ENCODE data around the gene TJP2. TPM values are rescaled to one million over a fixed set of nuclear protein-coding genes. Genes with fewer than 3 reads are reported as not detected.

The TJP2 gene
- total RNA-seq, 1 experiment from 2014 or later: 106 TPM

DNA sequence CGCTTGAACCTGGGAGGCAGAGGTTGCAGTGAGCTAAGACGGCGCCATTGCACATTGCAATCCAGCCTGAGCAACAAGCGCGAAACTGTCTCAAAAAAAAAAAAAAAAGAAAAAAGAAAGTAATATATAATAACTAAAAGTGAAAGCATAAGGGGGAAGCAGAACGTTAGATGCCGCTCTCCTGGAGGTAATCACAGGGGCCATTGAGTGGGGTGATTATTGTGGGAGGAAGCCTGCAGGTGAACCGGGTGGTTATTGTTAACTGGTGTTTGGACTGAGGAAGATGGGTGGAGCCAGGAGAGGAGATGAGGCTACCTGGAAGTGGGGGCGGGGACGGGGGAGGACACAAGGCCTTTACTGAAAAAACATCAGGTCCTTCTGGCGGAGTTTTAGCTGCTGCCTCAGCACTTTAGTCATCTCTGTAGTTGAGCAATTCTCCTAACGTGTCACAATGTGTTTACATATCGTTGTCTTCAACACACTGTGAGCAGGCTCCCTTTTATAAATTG is 5.3 kb upstream of the TJP2 start:
- Histone ChIP-seq H3K4me2 (ENCODE audit: low read length) (peak overlapping the region; percentile 17; the same call in 1 of the 2 replicates), H3K27ac (ENCODE audit: low read length) (no peak overlapping the region), H4K20me1 (ENCODE audit: low read length) (no peaks in the 10 kb centered on the region), H3K4me3 (ENCODE audit: low read length) (no peak overlapping the region), H3K79me2 (ENCODE audit: low read length) (peaks cover 38% of the 10 kb centered on the region), H3K27me3 (ENCODE audit: low read length) (no peaks in the 10 kb centered on the region), H3K9me2 (replicated peaks; ENCODE audit: low read length) (no peaks in the 10 kb centered on the region), H3K4me1 (ENCODE audit: insufficient read depth, low read length) (peaks cover 49% of the 10 kb centered on the region), H3K9ac (ENCODE audit: low read length) (no peak overlapping the region), H3K36me3 (ENCODE audit: low read depth, low read length) (no peaks in the 10 kb centered on the region), H2AFZ (ENCODE audit: low read length) (no peak overlapping the region), H3K9me3 (ENCODE audit: low read length) (no peaks in the 10 kb centered on the region), H3F3A (ENCODE audit: low read length, unreplicated experiment) (no peaks in the 10 kb centered on the region)
- POLR2A ChIA-PET (ENCODE audit: unreplicated experiment): no interaction called here
- DNase-seq (peak; percentile 82), ATAC-seq (0 out of 2 replicates have a peak, but pooled peaks have one; percentile 18)
- no peak for TF ChIP-seq EZH2phosphoT487 (IDR thresholded peaks at IDR 0.05; ENCODE audit: borderline replicate concordance, low read length)
- no peak for TF ChIP-seq EZH2 (IDR thresholded peaks at IDR 0.05; ENCODE audit: low read length, unreplicated experiment)
- TF ChIP-seq, protein P1, sequence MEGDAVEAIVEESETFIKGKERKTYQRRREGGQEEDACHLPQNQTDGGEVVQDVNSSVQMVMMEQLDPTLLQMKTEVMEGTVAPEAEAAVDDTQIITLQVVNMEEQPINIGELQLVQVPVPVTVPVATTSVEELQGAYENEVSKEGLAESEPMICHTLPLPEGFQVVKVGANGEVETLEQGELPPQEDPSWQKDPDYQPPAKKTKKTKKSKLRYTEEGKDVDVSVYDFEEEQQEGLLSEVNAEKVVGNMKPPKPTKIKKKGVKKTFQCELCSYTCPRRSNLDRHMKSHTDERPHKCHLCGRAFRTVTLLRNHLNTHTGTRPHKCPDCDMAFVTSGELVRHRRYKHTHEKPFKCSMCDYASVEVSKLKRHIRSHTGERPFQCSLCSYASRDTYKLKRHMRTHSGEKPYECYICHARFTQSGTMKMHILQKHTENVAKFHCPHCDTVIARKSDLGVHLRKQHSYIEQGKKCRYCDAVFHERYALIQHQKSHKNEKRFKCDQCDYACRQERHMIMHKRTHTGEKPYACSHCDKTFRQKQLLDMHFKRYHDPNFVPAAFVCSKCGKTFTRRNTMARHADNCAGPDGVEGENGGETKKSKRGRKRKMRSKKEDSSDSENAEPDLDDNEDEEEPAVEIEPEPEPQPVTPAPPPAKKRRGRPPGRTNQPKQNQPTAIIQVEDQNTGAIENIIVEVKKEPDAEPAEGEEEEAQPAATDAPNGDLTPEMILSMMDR (conservative IDR thresholded peaks at IDR 0.05; ENCODE audit: low read depth, low read length): no peak
- intact Hi-C loops (cut with micrococcal nuclease): no loop called here
- BruUV-seq (replicated peaks): no TSS peak
- CTCF ChIA-PET: no interaction called here

DNA sequence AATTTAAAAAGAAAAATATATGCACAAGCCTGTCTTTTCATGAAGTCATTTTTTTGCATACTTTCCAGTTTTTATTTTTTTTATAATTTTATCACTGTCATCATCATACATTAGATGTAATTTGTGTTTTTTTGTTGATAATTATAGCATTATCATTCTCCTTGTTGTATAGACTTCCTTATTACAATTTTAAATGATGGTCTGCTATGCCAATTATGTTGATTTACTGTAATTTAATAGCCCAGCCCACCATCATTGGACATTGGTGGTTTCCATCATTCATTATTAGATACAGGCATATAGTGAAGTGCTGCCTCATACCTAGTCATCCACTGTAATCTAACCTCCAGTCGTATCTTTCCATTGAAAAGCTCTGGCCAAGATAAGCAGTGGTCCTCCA is 3.8 kb upstream of the TJP2 start:
- Histone ChIP-seq H3K9me3 (ENCODE audit: low read length) (no peaks in the 10 kb centered on the region), H3K27me3 (ENCODE audit: low read length) (no peaks in the 10 kb centered on the region), H3F3A (ENCODE audit: low read length, unreplicated experiment) (no peaks in the 10 kb centered on the region), H4K20me1 (ENCODE audit: low read length) (no peaks in the 10 kb centered on the region), H3K9ac (ENCODE audit: low read length) (no peak overlapping the region; the same call in 1 of the 2 replicates), H3K4me2 (ENCODE audit: low read length) (peak overlapping the region; percentile 43), H3K4me1 (ENCODE audit: insufficient read depth, low read length) (peaks cover 59% of the 10 kb centered on the region), H3K4me3 (ENCODE audit: low read length) (0 out of 2 replicates have a peak overlapping the region, but pooled peaks have one; percentile 16), H3K27ac (ENCODE audit: low read length) (peak overlapping the region; percentile 73), H3K79me2 (ENCODE audit: low read length) (peaks cover 39% of the 10 kb centered on the region), H3K9me2 (replicated peaks; ENCODE audit: low read length) (no peaks in the 10 kb centered on the region), H3K36me3 (ENCODE audit: low read depth, low read length) (no peaks in the 10 kb centered on the region), H2AFZ (ENCODE audit: low read length) (no peak overlapping the region)
- no TSS peak for BruUV-seq (replicated peaks)
- no peak for TF ChIP-seq EZH2 (IDR thresholded peaks at IDR 0.05; ENCODE audit: low read length, unreplicated experiment)
- TF ChIP-seq, protein P1 (conservative IDR thresholded peaks at IDR 0.05; ENCODE audit: low read depth, low read length): no peak
- TF ChIP-seq EZH2phosphoT487 (IDR thresholded peaks at IDR 0.05; ENCODE audit: borderline replicate concordance, low read length): no peak
- intact Hi-C loops (cut with micrococcal nuclease): no loop called here
- ATAC-seq (no peak), DNase-seq (no peak)
- ChIA-PET CTCF (interaction anchor here (0.5 to 0.6 kb wide), 2 partner anchors 12 to 178 kb away, joined by 3 to 5 read pairs; no protein-coding TSS in a partner anchor), POLR2A (ENCODE audit: unreplicated experiment) (no interaction called here)

DNA sequence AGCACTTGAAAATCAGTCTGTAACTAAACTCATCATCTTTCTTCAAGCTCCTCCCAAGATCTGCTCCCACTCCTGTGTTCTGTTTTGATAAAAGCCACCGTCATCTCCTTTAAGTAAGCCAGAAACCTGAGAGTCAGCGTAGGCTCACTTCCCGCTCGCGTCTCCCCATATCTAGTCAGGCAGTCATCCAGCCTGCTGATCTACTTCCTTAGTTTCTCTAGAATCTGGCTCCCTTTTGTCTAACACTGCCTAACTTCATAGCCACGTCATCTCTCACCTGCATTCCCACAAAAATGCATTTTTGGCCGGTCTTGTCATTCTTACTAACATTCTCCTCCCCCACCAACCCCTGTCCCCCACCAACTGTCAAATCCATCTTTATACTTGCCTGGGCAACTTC is 3.0 kb upstream of the TJP2 start:
- Histone ChIP-seq H3K4me2 (ENCODE audit: low read length) (peak overlapping the region; percentile 77), H2AFZ (ENCODE audit: low read length) (no peak overlapping the region), H3K9me2 (replicated peaks; ENCODE audit: low read length) (no peaks in the 10 kb centered on the region), H3K9ac (ENCODE audit: low read length) (peak overlapping the region; percentile 44; the same call in 1 of the 2 replicates), H3F3A (ENCODE audit: low read length, unreplicated experiment) (no peaks in the 10 kb centered on the region), H3K36me3 (ENCODE audit: low read depth, low read length) (no peaks in the 10 kb centered on the region), H3K4me3 (ENCODE audit: low read length) (peak overlapping the region; percentile 49; the same call in 1 of the 2 replicates), H4K20me1 (ENCODE audit: low read length) (no peaks in the 10 kb centered on the region), H3K9me3 (ENCODE audit: low read length) (no peaks in the 10 kb centered on the region), H3K79me2 (ENCODE audit: low read length) (peaks cover 45% of the 10 kb centered on the region), H3K4me1 (ENCODE audit: insufficient read depth, low read length) (peaks cover 67% of the 10 kb centered on the region), H3K27ac (ENCODE audit: low read length) (peak overlapping the region; percentile 89), H3K27me3 (ENCODE audit: low read length) (no peaks in the 10 kb centered on the region)
- BruUV-seq (replicated peaks): no TSS peak
- ChIA-PET POLR2A (ENCODE audit: unreplicated experiment) (no interaction called here), CTCF (interaction anchor here (0.5 kb wide), 1 partner anchor 13 kb away, joined by 5 read pairs; no protein-coding TSS in a partner anchor)
- ATAC-seq (peak; percentile 61), DNase-seq (peak; percentile 93)
- intact Hi-C loops (cut with micrococcal nuclease): no loop called here
- TF ChIP-seq EZH2phosphoT487 (IDR thresholded peaks at IDR 0.05; ENCODE audit: borderline replicate concordance, low read length): peak; percentile 72
- TF ChIP-seq, protein P1 (conservative IDR thresholded peaks at IDR 0.05; ENCODE audit: low read depth, low read length): no peak

Measured in PC-3 (cell line).